HG03432 (cell line): ENCODE results near the gene ADAP1.

Experiments
- ATAC-seq: cut with Tn5 transposase; IDR thresholded peaks from one replicate; pipeline ENCODE4 v1.9.1; 2021; ENCODE audit warnings: mild to moderate bottlenecking, moderate library complexity; ENCODE audit not compliant: unreplicated experiment

ADAP1 gene

GRCh38 chr7:897086-897485, 57.4 kb downstream of the ADAP1 start:
- ATAC-seq: no peak

DNA sequence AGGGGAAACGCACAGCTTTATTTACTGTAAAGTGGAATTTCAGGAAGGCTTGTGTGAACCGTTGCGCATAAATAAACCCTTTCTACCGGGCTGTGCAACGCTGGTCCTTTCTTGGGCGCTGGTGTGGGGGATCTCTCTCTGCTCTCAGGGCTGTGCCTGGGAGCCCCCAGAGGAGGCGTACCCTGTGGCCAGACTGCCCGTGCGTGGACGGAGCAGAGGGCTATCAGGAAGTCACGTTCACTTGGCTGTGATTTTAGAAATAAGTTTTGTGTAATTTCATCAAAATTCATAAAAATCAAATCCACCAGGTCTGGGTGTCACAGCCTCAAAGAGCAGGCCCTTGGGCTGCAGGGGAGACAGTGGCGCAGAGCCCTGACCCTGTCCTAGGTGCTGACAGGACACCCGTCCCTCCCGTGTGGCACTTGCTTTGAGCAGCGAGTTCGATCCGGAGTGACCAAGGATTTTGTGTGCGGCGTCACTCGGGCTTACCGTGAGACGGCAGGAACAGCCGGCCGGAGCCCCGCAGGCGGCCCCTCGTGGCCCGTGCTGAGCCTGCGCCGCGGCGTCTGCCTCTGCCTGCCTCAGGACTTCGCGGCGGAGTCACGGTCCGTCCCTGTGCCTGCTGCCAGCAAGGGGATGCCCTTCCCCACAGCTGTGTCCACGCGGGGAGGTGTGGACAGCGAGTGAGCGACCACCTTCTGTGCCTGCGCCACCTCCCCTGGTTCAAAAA, 58.0 kb downstream of the ADAP1 start:
- ATAC-seq: no peak

DNA sequence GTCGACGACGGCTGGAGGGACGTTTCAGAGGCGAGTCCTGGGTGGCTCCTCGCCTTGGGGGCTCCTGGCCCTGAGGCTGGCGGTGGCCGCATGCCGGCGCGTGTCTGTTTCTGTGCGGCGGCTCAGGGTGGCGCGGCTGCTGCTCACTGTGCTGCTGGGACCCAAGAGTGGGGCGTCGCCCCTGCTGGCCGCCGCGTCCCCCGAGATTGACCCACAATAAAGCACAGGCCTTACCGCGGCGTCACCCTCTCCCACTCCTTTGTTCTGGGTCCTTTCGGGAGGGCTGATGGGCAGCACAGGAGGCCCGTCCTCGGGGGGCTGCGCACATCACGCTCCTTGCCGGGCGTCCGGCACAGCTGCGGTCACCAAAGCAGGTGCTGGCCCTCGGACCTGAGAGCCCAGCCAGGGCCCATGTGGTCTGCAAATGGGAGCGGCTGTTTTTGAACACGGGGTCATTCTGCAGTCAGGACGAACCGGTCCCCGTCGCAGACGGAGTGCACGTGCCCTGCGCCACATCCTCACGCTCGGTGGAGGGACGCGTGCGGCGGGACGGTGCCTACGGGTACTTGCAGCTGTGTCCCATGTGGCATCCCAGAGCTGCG, 58.9 kb downstream of the ADAP1 start:
- ATAC-seq: no peak

DNA sequence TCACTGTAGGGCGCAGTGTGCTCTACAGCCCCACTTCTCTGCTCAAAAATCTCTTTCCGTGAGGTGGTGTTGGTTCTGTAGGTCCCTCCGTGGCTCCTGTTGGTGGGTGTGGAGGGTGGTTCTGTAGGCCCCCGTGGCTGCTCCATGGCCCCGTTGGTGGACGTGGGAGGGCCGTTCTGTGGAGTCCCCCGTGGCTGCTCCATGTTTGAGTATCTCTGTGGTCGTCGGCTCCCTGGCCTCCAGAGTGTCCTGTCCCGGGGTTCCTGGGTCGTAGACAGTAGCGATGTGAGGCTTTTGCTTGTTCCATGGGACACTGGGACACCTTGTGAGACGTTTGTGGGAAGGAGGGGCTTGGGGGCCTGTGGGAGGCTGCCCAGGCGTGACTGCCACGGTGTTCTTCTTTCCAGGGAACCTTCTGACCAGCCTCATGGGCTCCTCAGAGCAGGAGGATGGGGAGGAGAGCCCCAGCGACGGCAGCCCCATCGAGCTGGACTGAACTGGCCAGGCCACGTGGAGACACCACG, 59.5 kb downstream of the ADAP1 start:
- ATAC-seq: no peak

DNA sequence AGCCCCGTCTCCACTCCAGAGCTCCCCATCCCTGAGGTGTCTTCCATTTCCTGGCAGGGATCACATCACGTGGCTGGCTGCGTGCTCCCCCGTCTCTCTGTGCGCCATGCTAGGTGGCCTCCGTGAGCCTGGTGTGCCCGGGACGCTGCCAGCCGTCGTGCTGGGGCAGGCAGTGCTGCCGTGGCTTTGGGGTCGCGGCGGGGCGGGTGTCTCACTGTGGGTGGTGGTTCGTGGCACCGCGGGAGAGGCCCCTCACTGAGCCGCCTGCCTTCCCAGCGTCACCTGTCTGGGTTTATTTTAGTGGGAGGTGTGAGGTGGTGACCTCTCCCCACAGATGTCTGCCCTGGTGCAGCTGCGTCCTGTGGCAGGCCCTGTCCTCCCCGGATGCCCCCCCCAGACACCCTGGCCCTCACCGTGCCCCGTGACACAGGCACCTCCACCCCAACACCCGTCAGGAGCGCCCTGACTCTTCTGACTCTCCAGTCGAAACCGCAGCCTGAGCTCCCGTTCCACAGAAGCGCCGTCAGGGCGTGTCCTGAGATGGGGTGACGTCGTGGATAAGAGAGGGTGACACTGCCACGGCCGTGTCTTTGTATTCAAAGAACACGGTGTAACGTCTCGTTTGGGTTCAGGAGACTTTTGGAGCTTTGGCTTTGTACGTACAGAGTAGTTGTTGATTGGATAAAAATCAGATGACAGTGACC, 60.2 kb downstream of the ADAP1 start:
- ATAC-seq: no peak

GRCh38 chr7:893686-894085, 60.8 kb downstream of the ADAP1 start:
- ATAC-seq: no peak

DNA sequence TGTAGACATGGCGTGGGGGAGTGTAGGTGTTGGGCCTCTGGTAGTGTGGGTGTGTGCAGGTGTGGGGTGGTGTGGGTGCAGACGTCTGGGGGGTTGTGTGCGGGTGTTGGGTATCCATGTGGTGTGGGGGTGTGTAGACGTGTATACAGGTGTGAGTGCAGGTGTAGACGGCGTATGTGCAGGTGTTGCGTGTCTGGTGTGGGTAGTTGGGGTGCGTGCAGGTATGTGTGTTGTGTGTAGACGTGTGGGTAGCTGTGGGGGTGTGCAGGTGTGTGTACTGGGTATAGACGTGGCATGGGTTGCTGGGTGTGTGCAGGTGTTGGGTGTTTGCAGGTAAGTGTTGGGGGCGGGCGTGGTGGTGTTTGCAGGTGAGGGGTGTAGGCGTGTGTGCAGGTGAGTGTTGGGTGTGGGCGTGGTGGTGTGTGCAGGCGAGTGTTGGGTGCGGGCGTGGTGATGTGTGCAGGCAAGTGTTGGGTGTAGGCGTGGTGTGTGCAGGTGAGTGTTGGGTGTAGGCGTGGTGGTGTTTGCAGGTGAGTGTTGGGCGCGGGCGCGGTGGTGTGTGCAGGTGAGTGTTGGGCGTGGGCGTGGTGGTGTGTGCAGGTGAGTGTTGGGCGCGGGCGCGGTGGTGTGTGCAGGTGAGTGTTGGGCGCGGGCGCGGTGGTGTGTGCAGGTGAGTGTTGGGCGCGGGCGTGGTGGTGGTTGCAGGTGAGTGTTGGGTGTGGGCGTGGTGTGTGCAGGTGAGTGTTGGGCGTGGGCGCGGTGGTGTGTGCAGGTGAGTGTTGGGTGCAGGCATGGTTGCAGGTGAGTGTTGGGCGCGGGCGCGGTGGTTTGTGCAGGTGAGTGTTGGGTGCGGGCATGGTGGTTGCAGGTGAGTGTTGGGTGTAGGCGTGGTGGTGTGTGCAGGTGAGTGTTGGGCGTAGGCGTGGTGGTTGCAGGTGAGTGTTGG, 61.6 kb downstream of the ADAP1 start:
- ATAC-seq: no peak

- ATAC-seq: no peak
Measured at GRCh38 chr7:891805-892204, 62.7 kb downstream of the ADAP1 start.

- no peak for ATAC-seq
Measured at GRCh38 chr7:891291-891690, 63.2 kb downstream of the ADAP1 start.

DNA sequence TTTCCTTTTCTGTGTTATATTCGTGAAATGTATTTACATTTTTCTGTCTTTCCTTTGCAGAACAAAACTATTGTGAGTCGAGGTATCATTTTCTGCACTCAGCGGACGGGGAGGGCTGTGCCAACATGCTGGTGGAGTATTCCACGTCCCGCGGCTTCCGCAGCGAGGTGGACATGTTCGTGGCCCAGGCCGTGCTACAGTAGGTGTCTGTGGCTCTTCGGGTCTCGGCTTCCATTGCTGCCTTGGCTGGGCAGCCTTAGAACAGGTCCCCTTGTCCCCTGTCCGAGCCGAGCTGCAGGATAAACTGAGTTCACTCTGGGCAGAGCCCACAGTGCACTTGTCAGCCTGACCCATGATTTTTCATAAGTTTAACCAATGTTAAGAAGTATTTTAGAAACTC, 63.6 kb downstream of the ADAP1 start:
- no peak for ATAC-seq

DNA sequence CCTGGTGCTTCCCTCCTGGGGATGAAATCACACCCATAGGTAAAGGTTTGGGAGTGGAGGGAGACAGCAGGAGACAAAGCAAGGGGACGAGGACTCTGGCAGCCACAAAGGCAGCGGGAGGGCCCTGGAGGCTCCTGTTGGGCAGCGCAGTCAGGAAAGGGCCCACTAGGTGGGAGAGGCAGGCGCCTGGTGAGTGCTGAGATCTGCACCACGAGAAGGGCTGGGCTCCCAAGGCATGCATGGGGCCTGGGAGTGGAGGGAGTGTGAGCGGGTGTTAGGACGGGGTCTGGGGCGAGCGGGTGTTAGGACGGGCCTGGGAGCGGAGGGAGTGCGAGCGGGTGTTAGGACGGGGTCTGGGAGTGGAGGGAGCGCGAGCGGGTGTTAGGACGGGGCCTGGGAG, 65.1 kb downstream of the ADAP1 start:
- ATAC-seq: no peak

- ATAC-seq: no peak
Measured at GRCh38 chr7:889025-889390, 65.5 kb downstream of the ADAP1 start.

DNA sequence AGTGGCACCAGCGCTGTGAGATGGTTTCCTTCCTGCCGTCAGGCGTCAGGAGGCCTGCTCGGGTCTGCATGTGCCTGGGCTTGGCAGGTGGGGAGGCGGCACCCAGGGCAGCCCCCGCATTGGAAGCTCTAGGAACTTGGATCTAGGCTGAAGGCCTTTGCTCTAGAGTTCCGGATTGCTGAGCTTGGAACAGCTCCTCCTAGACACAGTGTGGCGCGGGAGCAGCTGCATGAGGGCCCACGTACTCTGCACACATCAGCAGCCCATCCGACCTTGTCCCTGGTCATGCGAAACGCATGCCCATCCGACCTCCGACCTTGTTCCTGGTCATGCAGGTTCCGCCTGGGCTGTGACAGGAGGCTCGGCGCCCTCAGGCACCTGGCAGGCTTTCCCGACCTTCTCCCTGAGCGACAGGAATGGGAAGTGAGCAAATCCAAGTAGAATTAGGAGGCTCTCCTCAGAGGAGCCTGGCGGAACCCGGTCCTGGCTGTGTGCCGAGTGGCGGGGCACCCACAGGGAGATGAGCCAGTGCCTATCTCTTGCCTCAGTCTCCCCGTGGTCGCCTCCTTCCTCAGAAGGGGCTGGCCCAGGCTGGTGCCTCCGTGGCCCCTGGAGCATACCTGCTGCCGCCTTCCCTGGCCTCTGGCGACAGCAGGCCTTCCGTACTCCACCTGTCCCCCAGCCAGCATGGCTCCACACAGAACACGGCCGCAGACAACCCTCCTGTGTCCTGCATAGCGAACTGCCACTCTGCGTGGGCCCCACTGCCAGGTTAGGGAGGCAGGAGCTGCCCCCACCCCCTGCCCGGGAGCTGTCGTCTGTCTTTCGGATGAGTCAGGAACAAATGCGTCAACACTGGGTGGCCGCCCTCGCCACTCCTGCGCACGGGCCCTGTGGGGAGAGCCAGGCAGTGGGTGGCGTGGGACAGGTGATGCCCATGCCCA, 66.1 kb downstream of the ADAP1 start:
- ATAC-seq: no peak

DNA sequence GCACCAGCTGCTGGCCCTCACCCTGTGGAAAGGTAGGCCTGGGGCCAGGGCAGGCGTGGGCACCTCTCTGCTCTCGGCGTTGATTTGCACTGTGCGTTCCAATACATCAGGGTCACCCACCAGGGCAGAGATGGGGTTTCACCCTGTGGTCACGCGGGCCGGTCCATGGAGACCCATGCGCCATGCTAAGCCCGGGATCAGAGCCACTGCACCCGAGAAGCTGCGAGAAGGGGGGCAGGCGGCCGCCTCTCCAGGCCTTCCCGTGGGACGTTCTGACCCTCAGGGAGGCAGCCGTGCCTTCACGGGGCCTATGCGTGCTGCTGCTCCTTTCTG, 67.0 kb downstream of the ADAP1 start:
- ATAC-seq: no peak

- ATAC-seq: no peak
Measured at GRCh38 chr7:886626-887487, 67.6 kb downstream of the ADAP1 start.

DNA sequence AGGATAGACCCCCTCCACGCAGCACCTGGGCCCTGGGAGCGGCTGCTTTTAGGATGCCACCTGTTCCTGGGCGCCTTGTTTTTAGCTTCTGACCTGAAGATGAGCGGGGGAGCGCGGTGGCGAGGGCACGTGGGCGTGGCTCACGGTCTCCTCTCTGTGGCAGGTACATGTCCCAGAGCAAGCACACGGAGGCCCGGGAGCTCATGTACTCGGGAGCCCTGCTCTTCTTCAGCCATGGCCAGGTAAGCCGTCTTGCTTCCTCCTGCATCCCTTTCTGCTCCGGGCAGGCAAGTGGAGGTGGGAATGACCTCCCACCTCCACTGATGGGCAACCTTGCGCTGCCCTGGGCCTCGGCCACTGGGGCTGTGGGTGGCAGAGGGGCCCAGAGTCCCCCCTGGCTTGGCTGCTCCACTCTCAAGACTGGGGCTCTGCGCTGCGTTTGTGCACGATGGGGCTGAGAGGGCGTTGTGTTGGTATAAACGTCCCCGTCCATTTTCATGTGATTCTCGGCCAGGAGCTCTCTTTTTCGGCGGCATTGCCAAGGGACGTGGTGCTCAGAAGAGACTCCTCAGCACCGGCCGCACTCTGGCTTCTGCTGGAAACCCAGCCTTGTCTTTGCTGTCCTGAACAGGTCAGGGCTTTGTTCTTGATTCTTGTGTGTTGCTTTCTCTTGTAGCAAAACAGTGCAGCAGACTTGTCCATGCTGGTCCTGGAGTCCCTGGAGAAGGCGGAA, 68.4 kb downstream of the ADAP1 start:
- no peak for ATAC-seq

DNA sequence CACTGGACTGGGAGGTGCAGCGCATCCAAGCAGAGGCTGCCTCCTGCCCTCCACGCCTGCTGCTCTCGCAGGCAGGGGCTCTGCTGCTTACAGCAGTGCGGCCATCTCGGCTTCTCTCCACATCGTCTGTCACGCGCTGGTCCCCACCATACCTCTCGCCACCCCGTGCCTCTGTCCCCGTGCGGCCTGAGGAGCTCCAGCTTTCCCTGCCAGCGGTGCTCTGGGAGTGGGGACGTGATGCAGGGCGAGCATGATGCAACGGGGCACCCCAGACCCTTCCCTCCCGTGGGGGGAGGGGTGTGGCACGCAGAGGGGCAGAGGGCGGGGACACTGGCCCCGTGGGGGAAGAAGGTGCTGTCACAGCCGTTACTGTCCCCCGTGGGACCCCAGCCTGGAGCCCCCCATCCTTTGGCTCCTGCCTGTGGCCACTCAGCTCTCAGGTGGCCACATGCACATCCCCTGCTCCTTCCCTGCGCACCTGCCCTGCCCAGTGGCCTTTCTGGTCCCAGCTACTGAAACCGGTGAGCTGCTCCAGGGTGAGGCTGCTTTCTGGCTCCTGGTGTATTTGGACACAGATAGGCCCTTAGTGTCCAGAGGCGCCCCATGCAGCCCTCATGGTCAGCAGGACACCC, 69.1 kb downstream of the ADAP1 start:
- no peak for ATAC-seq
